GM12878 (cell line): ENCODE measurements around the gene AGAP1.

Experiments
- BCL3 ChIP-seq: IDR thresholded peaks from 2 replicates; pipeline ENCODE4 v1.6.1; 2011; ENCODE audit warnings: borderline replicate concordance, low read depth, mild to moderate bottlenecking, moderate library complexity, low read length; ENCODE audit not compliant: insufficient read depth, poor library complexity, severe bottlenecking
- EZH2 ChIP-seq: IDR thresholded peaks from 2 replicates; pipeline ENCODE4 v1.6.1; 2012; ENCODE audit warnings: low read depth, mild to moderate bottlenecking, control low read depth, inconsistent platforms, low read length, borderline replicate concordance; ENCODE audit not compliant: control insufficient read depth
- FOS ChIP-seq: IDR thresholded peaks from 3 replicates; pipeline ENCODE4 v1.6.1; 2011; ENCODE audit warnings: borderline replicate concordance; ENCODE audit not compliant: insufficient read length; ENCODE audit errors: extremely low read depth
- PAX5 ChIP-seq: IDR thresholded peaks from 2 replicates; pipeline ENCODE4 v1.6.1; 2011; ENCODE audit warnings: low read depth, low read length, borderline replicate concordance
- POLR2AphosphoS5 ChIP-seq: IDR thresholded peaks from 2 replicates; pipeline ENCODE4 v1.6.1; 2011; ENCODE audit warnings: mild to moderate bottlenecking, low read length, inconsistent platforms
- RB1 ChIP-seq: fragments of 450-650 bp; formaldehyde crosslinking; IDR thresholded peaks from 2 replicates; pipeline ENCODE4 v1.6.1; 2017; ENCODE audit warnings: mild to moderate bottlenecking, borderline replicate concordance
- RBBP5 ChIP-seq: fragments of 200-600 bp; sonication (generic); conservative IDR thresholded peaks from 2 replicates; pipeline ENCODE4 v1.6.1; 2016
- RELA ChIP-seq: fragments of 450-650 bp; IDR thresholded peaks from 2 replicates; pipeline ENCODE4 v1.8.0; 2014; ENCODE audit warnings: borderline replicate concordance; ENCODE audit not compliant: partially characterized antibody
- USF2 ChIP-seq: IDR thresholded peaks from 2 replicates; pipeline ENCODE4 v1.6.1; 2011; ENCODE audit warnings: low read depth, low read length, improper control_type of control experiment, borderline replicate concordance
- YY1 ChIP-seq: IDR thresholded peaks from 2 replicates; pipeline ENCODE4 v1.6.1; 2011; ENCODE audit warnings: low read depth, mild to moderate bottlenecking, low read length

GRCh38 chr2:235712176-235712575 lies 218.3 kb downstream of the AGAP1 start:
- TF ChIP-seq FOS: no peak
- no peak for TF ChIP-seq BCL3
- no peak for TF ChIP-seq RBBP5
- TF ChIP-seq PAX5: no peak
- no peak for TF ChIP-seq EZH2
- no peak for TF ChIP-seq RB1
- no peak for TF ChIP-seq RELA
- no peak for TF ChIP-seq USF2
- TF ChIP-seq YY1: no peak
- TF ChIP-seq POLR2AphosphoS5: no peak
